Measurements from ENCODE around the gene CES5A. TPM values are rescaled to one million over a fixed set of nuclear protein-coding genes. Genes with fewer than 3 reads are reported as not detected.

The CES5A gene
- total and polyA plus RNA-seq, 2 of the 8 experiments (the other 6 are each of a cell fraction or from before 2014, with no cell fraction given): not detected

GRCh38 chr16:55853114-55853513 lies 22.1 kb downstream of the CES5A start (continued):
- TF ChIP-seq HDAC2 (IDR thresholded peaks at IDR 0.05; ENCODE audit: borderline replicate concordance in 1 of 2, low read depth in 2 of 2, low read length in 2 of 2) (no peak), SUZ12 (IDR thresholded peaks at IDR 0.05; ENCODE audit: low read length) (no peak), TEAD4 (IDR thresholded peaks at IDR 0.05; ENCODE audit: low read depth, low read length) (no peak), SRF (IDR thresholded peaks at IDR 0.05; ENCODE audit: low read depth, low read length) (no peak), TAF1 (IDR thresholded peaks at IDR 0.05; ENCODE audit: low read depth, low read length) (no peak), CBX5 (IDR thresholded peaks at IDR 0.05; ENCODE audit: low read depth, low read length) (no peak), CHD1 (IDR thresholded peaks at IDR 0.05; ENCODE audit: low read depth, low read length) (no peak)

Data from H1 (cell line).